ENCODE data around the gene GCDH.

The GCDH gene

GRCh38 chr19:12899891-12900518, 9.0 kb downstream of the GCDH start:
- DNase-seq = peak; percentile 96
- Histone ChIP-seq H3K36me3 (replicated peaks; ENCODE audit: insufficient read depth, low read length) (no peaks in the 10 kb centered on the region; the same call in 1 of the 2 replicates), H3F3A (ENCODE audit: insufficient read depth, low read length) (peaks cover 17% of the 10 kb centered on the region), H3K4me2 (ENCODE audit: low read depth, low read length) (peak overlapping the region; percentile 91), H3K27ac (ENCODE audit: low read length) (peak overlapping the region; percentile 89), H3K9me2 (replicated peaks; ENCODE audit: insufficient read depth, low read length) (no peaks in the 10 kb centered on the region), H3K4me1 (ENCODE audit: low read length) (peaks cover 17% of the 10 kb centered on the region), H3K79me2 (ENCODE audit: low read length) (0 out of 2 replicates have a peak, but pooled peaks cover 4% of the 10 kb centered on the region), H2AFZ (ENCODE audit: low read length) (peak overlapping the region; percentile 21; the same call in 1 of the 2 replicates), H4K20me1 (ENCODE audit: insufficient read depth, low read length) (no peaks in the 10 kb centered on the region), H3K9ac (ENCODE audit: low read length) (peak overlapping the region; percentile 43), H3K27me3 (replicated peaks; ENCODE audit: insufficient read depth, low read length) (no peaks in the 10 kb centered on the region), H3K9me3 (replicated peaks; ENCODE audit: insufficient read depth, low read length) (no peaks in the 10 kb centered on the region), H3K4me3 (ENCODE audit: low read length) (peak overlapping the region; percentile 47)
- TF ChIP-seq CTCF (IDR thresholded peaks at IDR 0.05; ENCODE audit: low read length) (peak; percentile 26; the same call in 1 of the 2 replicates), EZH2phosphoT487 (IDR thresholded peaks at IDR 0.05; ENCODE audit: low read length) (no peak)

GRCh38 chr19:12907166-12907565, 16.2 kb downstream of the GCDH start:
- no peak overlapping the region for H3K4me2 ChIP-seq (ENCODE audit: low read depth, low read length)
- H3K9me2 ChIP-seq (replicated peaks; ENCODE audit: insufficient read depth, low read length) = no peaks in the 10 kb centered on the region

GRCh38 chr19:12912571-12912970, 21.6 kb downstream of the GCDH start:
- DNase-seq = peak; percentile 38
- no peak overlapping the region for H3K4me3 ChIP-seq (ENCODE audit: low read length)
- H2AFZ ChIP-seq (ENCODE audit: low read length) = 0 out of 2 replicates have a peak overlapping the region, but pooled peaks have one; percentile 8

More at GRCh38 chr19:12907166-12907565, 16.2 kb downstream of the GCDH start:
- Histone ChIP-seq H3K27me3 (replicated peaks; ENCODE audit: insufficient read depth, low read length) (no peaks in the 10 kb centered on the region), H3K4me3 (ENCODE audit: low read length) (no peak overlapping the region), H2AFZ (ENCODE audit: low read length) (no peak overlapping the region), H3K79me2 (ENCODE audit: low read length) (no peaks in the 10 kb centered on the region), H3K9ac (ENCODE audit: low read length) (no peak overlapping the region), H3K9me3 (replicated peaks; ENCODE audit: insufficient read depth, low read length) (no peaks in the 10 kb centered on the region), H3F3A (ENCODE audit: insufficient read depth, low read length) (peaks cover 11% of the 10 kb centered on the region), H3K36me3 (replicated peaks; ENCODE audit: insufficient read depth, low read length) (no peaks in the 10 kb centered on the region), H3K4me1 (ENCODE audit: low read length) (peaks cover 11% of the 10 kb centered on the region), H3K27ac (ENCODE audit: low read length) (no peak overlapping the region), H4K20me1 (ENCODE audit: insufficient read depth, low read length) (no peaks in the 10 kb centered on the region)
- no peak for TF ChIP-seq CTCF (IDR thresholded peaks at IDR 0.05; ENCODE audit: low read length)
- TF ChIP-seq EZH2phosphoT487 (IDR thresholded peaks at IDR 0.05; ENCODE audit: low read length) = no peak
- TF ChIP-seq EZH2 (optimal IDR thresholded peaks at IDR 0.05; ENCODE audit: low read depth, low read length) = no peak
- no peak for DNase-seq

More at GRCh38 chr19:12912571-12912970, 21.6 kb downstream of the GCDH start:
- Histone ChIP-seq H4K20me1 (ENCODE audit: insufficient read depth, low read length) (no peaks in the 10 kb centered on the region), H3K27me3 (replicated peaks; ENCODE audit: insufficient read depth, low read length) (no peaks in the 10 kb centered on the region), H3K9me2 (replicated peaks; ENCODE audit: insufficient read depth, low read length) (no peaks in the 10 kb centered on the region), H3K9me3 (replicated peaks; ENCODE audit: insufficient read depth, low read length) (no peaks in the 10 kb centered on the region), H3K9ac (ENCODE audit: low read length) (no peak overlapping the region; the same call in 1 of the 2 replicates), H3K27ac (ENCODE audit: low read length) (peak overlapping the region; percentile 38; the same call in 1 of the 2 replicates), H3F3A (ENCODE audit: insufficient read depth, low read length) (peaks cover 25% of the 10 kb centered on the region), H3K36me3 (replicated peaks; ENCODE audit: insufficient read depth, low read length) (no peaks in the 10 kb centered on the region), H3K79me2 (ENCODE audit: low read length) (no peaks in the 10 kb centered on the region), H3K4me2 (ENCODE audit: low read depth, low read length) (peak overlapping the region; percentile 26; the same call in 1 of the 2 replicates), H3K4me1 (ENCODE audit: low read length) (peaks cover 35% of the 10 kb centered on the region)
- TF ChIP-seq EZH2 (optimal IDR thresholded peaks at IDR 0.05; ENCODE audit: low read depth, low read length) (no peak), CTCF (IDR thresholded peaks at IDR 0.05; ENCODE audit: low read length) (no peak), EZH2phosphoT487 (IDR thresholded peaks at IDR 0.05; ENCODE audit: low read length) (no peak)

Measured in MM.1S (cell line).